ENCODE measurements around the gene NFASC.

NFASC gene

DNA sequence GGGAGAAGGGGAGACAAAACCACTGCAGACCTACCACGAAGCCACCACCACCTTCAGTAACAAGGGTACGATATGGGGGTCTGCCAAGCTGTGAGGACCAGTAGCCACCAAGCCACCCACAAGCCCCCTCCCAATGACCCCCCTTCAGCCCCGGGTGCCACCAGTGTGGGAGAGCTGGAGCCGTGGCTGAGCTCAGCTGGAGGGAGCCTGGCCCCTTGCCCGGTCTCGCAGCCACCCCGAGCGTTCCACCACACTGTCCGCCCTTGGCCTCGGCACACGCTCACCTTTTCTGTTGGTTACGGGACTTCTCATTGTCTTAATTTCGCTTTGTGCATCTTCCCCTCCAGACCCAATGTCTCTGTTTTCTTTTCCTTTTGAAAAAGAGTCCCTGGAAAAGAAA lies 145.9 kb downstream of the NFASC start:
- DNase-seq, result no peak

- no peak for DNase-seq
These were observed 146.3 kb downstream of the NFASC start for GRCh38 chr1:205017001-205017400.

DNA sequence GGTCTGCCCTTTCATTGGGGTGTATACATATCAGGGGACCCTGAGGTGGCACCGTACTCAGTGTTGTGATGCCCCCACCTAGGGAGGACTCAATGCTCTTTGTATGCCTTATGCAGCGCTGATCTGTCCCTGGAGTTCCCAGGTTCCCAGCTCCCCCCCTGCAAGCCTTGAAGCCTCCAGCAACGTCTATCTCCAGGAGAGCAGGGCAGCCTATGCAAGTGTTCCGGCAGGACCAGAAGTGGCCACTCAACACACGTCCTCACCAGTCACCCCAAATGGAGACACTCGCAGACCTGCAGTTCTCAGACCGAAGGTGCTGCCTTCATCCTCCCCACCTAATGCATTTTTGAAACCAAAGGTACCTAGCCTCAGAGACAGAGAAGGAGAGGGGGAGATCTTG lies 147.1 kb downstream of the NFASC start:
- DNase-seq, result no peak

GRCh38 chr1:205018381-205018780 lies 147.7 kb downstream of the NFASC start:
- DNase-seq, result no peak

- DNase-seq, result no peak
These were observed 149.8 kb downstream of the NFASC start for GRCh38 chr1:205020466-205020865.

GRCh38 chr1:205024679-205025078 lies 154.0 kb downstream of the NFASC start:
- DNase-seq, result no peak

DNA sequence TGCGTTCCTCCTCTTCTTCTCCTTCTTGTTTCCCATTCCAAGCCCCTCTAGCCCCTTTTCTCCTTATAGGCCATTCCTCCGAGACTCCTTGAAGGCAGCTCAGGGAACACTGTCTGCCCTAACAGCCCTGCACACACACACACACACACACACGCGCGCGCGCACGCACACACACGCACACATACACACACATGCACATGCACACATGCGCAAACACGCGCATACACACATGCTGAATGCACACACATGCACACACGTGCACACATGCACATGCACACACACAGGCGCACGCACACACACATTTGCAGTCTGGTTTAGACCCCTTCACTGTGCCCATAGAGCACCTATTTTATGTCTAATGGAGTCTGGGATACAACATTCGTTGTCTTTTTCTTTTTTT lies 154.6 kb downstream of the NFASC start:
- DNase-seq, result no peak

DNA sequence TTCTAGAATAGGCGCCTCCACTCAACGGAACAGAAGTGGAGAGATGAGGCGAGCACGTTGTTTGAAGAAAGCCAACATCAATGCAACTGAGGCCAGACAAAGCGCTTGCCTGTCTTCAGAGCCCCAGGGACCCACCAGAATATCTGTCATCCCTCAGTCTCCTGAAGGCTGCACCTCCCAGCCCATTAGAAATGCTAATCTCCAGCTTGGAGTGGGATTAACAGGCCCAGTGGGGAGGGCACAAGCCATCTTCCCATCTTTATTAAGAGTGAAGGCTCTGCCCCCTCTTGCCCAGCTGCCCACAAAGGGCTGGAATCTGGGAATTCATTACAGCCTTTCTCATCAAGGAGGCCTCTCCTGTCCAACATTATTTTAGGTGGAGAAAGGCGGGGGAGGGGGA lies 155.5 kb downstream of the NFASC start:
- DNase-seq, result peak; percentile 80

DNA sequence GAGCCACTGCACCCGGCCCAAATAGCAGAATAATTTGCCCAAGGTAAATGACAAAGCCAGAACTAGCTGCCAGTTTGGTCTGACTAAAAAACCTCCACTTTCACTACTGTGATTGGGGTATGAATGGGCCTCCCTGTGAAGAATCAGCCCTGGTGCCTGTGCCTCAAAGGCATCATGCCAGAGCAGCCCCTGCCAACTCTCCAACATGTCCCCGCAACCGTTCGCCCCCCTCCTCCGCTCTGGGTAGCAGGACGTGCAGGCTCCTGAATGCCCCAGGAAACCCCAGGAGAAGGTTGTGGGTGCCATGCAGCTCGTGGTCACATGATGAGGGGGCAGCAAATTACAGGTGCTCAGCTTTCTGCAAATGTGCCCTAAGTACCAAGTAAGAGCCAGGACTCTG lies 157.7 kb downstream of the NFASC start:
- no peak for DNase-seq

DNA sequence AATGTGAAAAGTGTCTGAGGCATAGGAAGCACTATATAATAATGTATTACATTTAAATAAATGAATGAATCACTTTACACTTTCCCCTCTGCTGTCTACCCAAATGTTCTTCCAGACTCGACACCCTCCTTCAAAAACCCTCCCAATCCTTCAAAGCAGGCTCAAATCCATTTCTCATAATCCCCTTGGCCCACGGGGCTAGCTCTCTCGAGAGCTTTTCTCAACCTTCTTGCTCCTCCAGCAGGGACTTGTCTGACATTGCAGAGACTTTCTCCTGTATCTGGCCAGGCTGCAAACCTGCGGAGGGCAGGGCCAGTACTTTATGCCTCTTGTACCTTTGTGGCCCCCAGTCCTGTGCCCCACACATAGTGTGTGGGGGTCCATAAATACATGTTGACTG lies 158.3 kb downstream of the NFASC start:
- DNase-seq, result peak; percentile 55

- DNase-seq, result no peak
These were observed 159.6 kb downstream of the NFASC start for GRCh38 chr1:205030241-205030640.

DNA sequence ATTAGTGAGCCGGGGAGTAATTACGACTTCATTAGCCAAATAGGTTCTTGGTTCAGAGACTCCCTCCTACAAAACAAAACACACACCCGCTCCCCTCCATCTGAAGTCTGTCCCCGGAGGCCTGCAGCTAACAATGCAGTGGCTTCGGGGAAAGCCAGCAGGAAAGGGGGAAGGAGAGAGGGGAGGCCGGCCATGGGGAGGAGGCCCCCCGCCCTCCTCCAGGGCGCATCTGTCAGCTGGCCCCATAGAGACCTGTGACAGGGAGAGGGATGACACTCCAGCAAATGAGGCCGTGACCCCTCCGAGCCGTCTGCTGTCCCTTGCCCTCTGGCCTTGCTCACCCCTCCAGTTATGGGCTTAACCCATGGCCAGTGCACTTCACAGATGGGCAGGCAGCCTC lies 160.2 kb downstream of the NFASC start:
- DNase-seq, result peak; percentile 40

GRCh38 chr1:205032508-205032907 lies 161.8 kb downstream of the NFASC start:
- peak; percentile 89 for DNase-seq

- no peak for DNase-seq
These were observed 166.9 kb downstream of the NFASC start for GRCh38 chr1:205037539-205037938.

- no peak for DNase-seq
These were observed 167.6 kb downstream of the NFASC start for GRCh38 chr1:205038132-205038786.

- DNase-seq, result no peak
These were observed 170.5 kb downstream of the NFASC start for GRCh38 chr1:205041001-205041715.

DNA sequence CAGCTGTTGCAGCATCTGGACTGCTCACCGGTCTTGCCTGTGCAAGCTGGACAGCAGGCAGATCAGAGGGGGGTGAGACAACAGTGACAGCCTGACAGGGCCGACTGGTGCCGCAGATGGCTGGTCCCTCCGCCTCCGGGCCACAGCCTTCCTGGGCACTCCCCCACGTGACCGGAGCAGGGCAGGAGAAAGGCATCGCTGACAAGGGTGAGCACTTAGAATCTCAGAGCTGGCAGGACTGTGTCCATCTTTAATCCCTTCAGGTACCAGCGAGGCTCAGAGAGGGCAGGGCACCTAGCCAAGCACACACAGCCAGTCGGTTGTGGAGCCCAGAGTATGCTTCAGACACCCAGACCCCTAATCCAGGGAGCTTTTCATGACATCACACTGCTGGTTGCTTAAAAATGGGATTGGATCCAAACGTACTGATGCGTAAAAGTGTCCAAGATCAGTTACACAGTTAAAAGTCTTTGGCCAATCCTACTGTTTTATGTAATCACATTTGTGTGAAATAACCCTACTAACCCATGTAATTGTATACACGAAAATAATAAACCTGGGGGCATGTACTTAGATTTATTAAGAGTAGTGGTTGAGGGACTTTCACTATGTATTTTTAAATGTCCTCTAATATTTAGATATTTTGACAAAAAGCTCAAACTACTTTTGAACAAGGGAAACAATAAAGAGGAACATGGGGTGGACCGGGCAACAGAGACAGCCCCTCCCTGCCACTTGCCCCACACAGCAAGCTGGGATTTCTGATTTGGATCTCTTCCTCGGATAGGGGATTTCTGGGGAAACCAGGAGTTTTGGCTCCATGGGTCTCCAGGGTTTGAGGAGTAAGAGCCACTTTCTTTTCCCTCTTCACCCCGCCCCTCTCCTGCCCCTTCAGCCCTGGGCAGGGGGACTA lies 171.6 kb downstream of the NFASC start:
- DNase-seq, result peak; percentile 81

- peak; percentile 35 for DNase-seq
These were observed 172.5 kb downstream of the NFASC start, which contains the start of gene CNTN2 for GRCh38 chr1:205042911-205043806. TSS of gene CNTN2 (plus strand) at chr1:205043212. CDS start at chr1:205053186, 9,974 bp downstream.

DNA sequence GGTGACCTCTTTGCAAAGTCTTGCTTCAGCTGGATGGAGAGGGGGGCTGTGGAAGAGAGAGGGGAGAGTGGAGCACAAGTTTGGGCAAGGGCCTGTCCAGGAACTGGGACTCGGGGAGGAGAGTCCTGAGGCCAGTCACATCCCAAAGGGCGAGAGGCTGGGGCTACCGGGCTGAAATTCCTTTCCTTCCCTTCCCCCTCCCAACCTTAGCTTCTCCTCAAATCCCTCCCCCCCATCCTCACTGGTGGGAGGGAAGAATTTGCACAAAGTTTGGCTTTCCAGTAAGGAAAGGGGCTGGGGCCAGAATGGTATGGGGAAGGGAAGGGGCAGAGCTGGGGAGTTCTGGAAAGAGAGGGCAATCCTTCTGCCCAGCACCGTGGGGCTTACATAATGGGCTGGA lies 173.2 kb downstream of the NFASC start:
- no peak for DNase-seq

DNA sequence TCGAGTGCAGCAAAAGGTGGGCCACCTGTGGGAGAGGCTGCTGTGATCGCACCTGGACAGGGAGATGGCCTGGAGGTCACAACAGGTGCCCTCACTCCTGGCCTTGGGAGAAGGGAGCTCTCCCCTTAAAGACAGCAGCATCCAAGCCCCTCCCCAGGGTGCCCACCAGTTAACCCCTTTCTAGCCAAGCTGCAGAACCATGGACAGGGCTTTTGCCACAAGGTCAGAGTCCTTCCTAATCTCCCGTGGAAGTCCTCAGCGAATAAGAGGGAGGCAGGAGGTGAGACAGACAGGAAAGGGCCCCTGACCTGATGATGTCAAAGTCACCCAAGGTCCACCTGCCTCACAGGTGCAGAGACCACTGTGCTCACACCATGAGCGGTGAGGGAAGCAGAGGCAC lies 174.1 kb downstream of the NFASC start:
- no peak for DNase-seq

GRCh38 chr1:205045146-205045545 lies 174.5 kb downstream of the NFASC start:
- no peak for DNase-seq

- DNase-seq, result no peak
These were observed 176.2 kb downstream of the NFASC start for GRCh38 chr1:205046870-205047269.
